Keratinocyte (primary cell): ENCODE results near the gene KRTAP11-1. TPM values are rescaled to one million over a fixed set of nuclear protein-coding genes. Genes with fewer than 3 reads are reported as not detected.

Source experiments
- DNase-seq: peaks from one replicate; pipeline ENCODE4 v3.0.0-alpha.2; 2011; ENCODE audit warnings: low read depth, missing footprints, low spot score
- FAIRE-seq: peaks from 2 replicates; lab custom pipeline; 2011; peaks lifted over from hg19 to GRCh38; lab: Jason Lieb, UNC
- H2AFZ ChIP-seq: 2 replicates; pipeline ENCODE4 v1.6.0; 2012; ENCODE audit warnings: low read length, control low read depth, inconsistent platforms; ENCODE audit not compliant: control insufficient read depth
- H3K27ac ChIP-seq: 2 replicates; pipeline ENCODE4 v1.5.1; 2011; ENCODE audit warnings: low read length; ENCODE audit not compliant: control insufficient read depth, insufficient read depth
- H3K27me3 ChIP-seq: 3 replicates; pipeline ENCODE4 v1.6.0; 2011; ENCODE audit warnings: low read length; ENCODE audit not compliant: control insufficient read depth, insufficient read depth; ENCODE audit errors: extremely low read depth
- H3K36me3 ChIP-seq, 2 experiments: 2 replicates in 1 of 2; 3 replicates in 1 of 2; pipeline ENCODE4 v1.5.1; 2011; ENCODE audit warnings: low read length in 2 of 2, mild to moderate bottlenecking in 1 of 2; ENCODE audit not compliant: control insufficient read depth in 2 of 2, insufficient read depth in 2 of 2; ENCODE audit errors: extremely low read depth in 1 of 2
- H3K4me1 ChIP-seq: 3 replicates; pipeline ENCODE4 v1.5.1; 2011; ENCODE audit warnings: low read length; ENCODE audit not compliant: control insufficient read depth, insufficient read depth; ENCODE audit errors: extremely low read depth
- H3K4me2 ChIP-seq: 3 replicates; pipeline ENCODE4 v1.6.0; 2011; ENCODE audit warnings: low read depth, low read length; ENCODE audit not compliant: control insufficient read depth, insufficient read depth; ENCODE audit errors: extremely low read depth
- H3K4me3 ChIP-seq, 3 experiments: fragments of 200-600 bp in 1 of 3; sonication (generic) in 1 of 3; 2 replicates in 2 of 3; 3 replicates in 1 of 3; pipeline ENCODE4 v1.5.1; 2011 to 2016; ENCODE audit warnings: low read length in 3 of 3, mild to moderate bottlenecking in 3 of 3, control low read depth in 2 of 3, inconsistent platforms in 1 of 3, low read depth in 1 of 3, mixed read lengths in 1 of 3, mixed run types in 1 of 3, moderate library complexity in 1 of 3; ENCODE audit not compliant: control insufficient read depth in 2 of 3, insufficient read depth in 2 of 3; ENCODE audit errors: extremely low read depth in 1 of 3
- H3K79me2 ChIP-seq: 2 replicates; pipeline ENCODE4 v1.6.0; 2012; ENCODE audit warnings: low read length; ENCODE audit not compliant: control insufficient read depth, insufficient read depth
- H3K9ac ChIP-seq: 3 replicates; pipeline ENCODE4 v1.6.0; 2011; ENCODE audit warnings: low read length; ENCODE audit not compliant: control insufficient read depth, insufficient read depth; ENCODE audit errors: extremely low read depth
- H3K9me1 ChIP-seq: 3 replicates; pipeline ENCODE4 v1.6.0; 2011; ENCODE audit warnings: low read length; ENCODE audit not compliant: control insufficient read depth, insufficient read depth; ENCODE audit errors: extremely low read depth
- H3K9me3 ChIP-seq: 2 replicates; pipeline ENCODE4 v1.5.1; 2012; ENCODE audit warnings: low read depth, low read length; ENCODE audit not compliant: control insufficient read depth
- H4K20me1 ChIP-seq: 3 replicates; pipeline ENCODE4 v1.6.0; 2011; ENCODE audit warnings: low read length; ENCODE audit not compliant: control insufficient read depth, insufficient read depth; ENCODE audit errors: extremely low read depth
- CTCF ChIP-seq, 3 experiments: IDR thresholded peaks in 1 of 3; conservative IDR thresholded peaks in 1 of 3; optimal IDR thresholded peaks in 1 of 3; 2 replicates in 2 of 3; 3 replicates in 1 of 3; pipeline versions ENCODE3 to v1.5.1; 2011; ENCODE audit warnings: low read length in 3 of 3, mild to moderate bottlenecking in 3 of 3, moderate library complexity in 2 of 3, control low read depth in 1 of 3, inconsistent platforms in 1 of 3; ENCODE audit not compliant: insufficient read depth in 2 of 3; ENCODE audit errors: extremely low read depth in 1 of 3
- EZH2 ChIP-seq: IDR thresholded peaks from one replicate; pipeline ENCODE4 v1.6.1; 2012; ENCODE audit warnings: inconsistent platforms, mild to moderate bottlenecking, low read length, moderate library complexity
- dilution Hi-C: fragments of 300-500 bp; cut with MboI; formaldehyde crosslinking; loops from one replicate; pipeline ENCODE4 v1.7.0; 2020; ENCODE audit warnings: low sequenced_read_pairs; ENCODE audit not compliant: extremely low pct_ligation_motif_present
- polyA plus RNA-seq, 5 experiments: library from polyadenylated mRNA; depleted of rRNA in 3 of 5; stranded (reverse) in 3 of 5; stranded (forward) in 1 of 5; unstranded in 1 of 5; fragments of >200 nt; gene quantifications; 1 replicate in 1 of 5; 2 replicates in 3 of 5; 3 replicates in 1 of 5; pipeline versions ENCODE4 v1.2.1 to v1.2.3, GENCODE V29; 2011 to 2012; ENCODE audit warnings: missing spikeins in 2 of 5, low read depth in 1 of 5, low replicate concordance in 1 of 5

The KRTAP11-1 gene
- polyA plus RNA-seq, 1 donor (not counting 4 experiments of a cell fraction or from before 2014, with no cell fraction given): not detected

- Histone ChIP-seq H3K27ac (no peak overlapping the region), H3K9me1 (no peaks in the 10 kb centered on the region), H3K36me3 (no peaks in the 10 kb centered on the region), H2AFZ (no peak overlapping the region), H3K4me2 (no peak overlapping the region), H3K4me1 (peaks cover 9% of the 10 kb centered on the region), H3K9me3 (no peaks in the 10 kb centered on the region), H3K9ac (no peak overlapping the region), H3K4me3 (no peak overlapping the region), H4K20me1 (no peaks in the 10 kb centered on the region), H3K27me3 (peaks cover 12% of the 10 kb centered on the region), H3K79me2 (no peaks in the 10 kb centered on the region)
- TF ChIP-seq CTCF (optimal IDR thresholded peaks at IDR 0.05 in 1 of 3, IDR thresholded peaks at IDR 0.05 in 1 of 3, conservative IDR thresholded peaks at IDR 0.05 in 1 of 3; ENCODE audit: extremely low read depth in 1 of 3, insufficient read depth in 2 of 3, low read length in 3 of 3): no peak
- FAIRE-seq (no peak), DNase-seq (no peak)
- dilution Hi-C loops: no loop called here
Observed at GRCh38 chr21:30880914-30881313, 466 bp downstream of the KRTAP11-1 start.

- H3K9ac ChIP-seq: no peak overlapping the region
- no peaks in the 10 kb centered on the region for H3K27me3 ChIP-seq
- H3K27ac ChIP-seq: no peak overlapping the region
- H3K79me2 ChIP-seq: no peaks in the 10 kb centered on the region
- H2AFZ ChIP-seq: no peak overlapping the region
- H3K36me3 ChIP-seq: no peaks in the 10 kb centered on the region
- no peaks in the 10 kb centered on the region for H3K4me1 ChIP-seq
- no peak for DNase-seq
- TF ChIP-seq EZH2: no peak
- no peak for TF ChIP-seq CTCF (optimal IDR thresholded peaks at IDR 0.05 in 1 of 3, IDR thresholded peaks at IDR 0.05 in 1 of 3, conservative IDR thresholded peaks at IDR 0.05 in 1 of 3; ENCODE audit: extremely low read depth in 1 of 3, insufficient read depth in 2 of 3, low read length in 3 of 3)
- no peak for FAIRE-seq
- dilution Hi-C loops: no loop called here
- no peak overlapping the region for H3K4me3 ChIP-seq
- H4K20me1 ChIP-seq: no peaks in the 10 kb centered on the region
- no peaks in the 10 kb centered on the region for H3K9me1 ChIP-seq
- H3K9me3 ChIP-seq: no peaks in the 10 kb centered on the region
- no peak overlapping the region for H3K4me2 ChIP-seq
Observed at GRCh38 chr21:30874526-30874925, 6.9 kb downstream of the KRTAP11-1 start.
